Glutamatergic neuron (in vitro differentiated cells): ENCODE results near the gene PELI1. TPM values are rescaled to one million over a fixed set of nuclear protein-coding genes. Genes with fewer than 3 reads are reported as not detected.
"Not testable (repeated sequence)": the region's sequence is repeated elsewhere in the genome, so short reads cannot be mapped to it uniquely, and the experiment has no call there.

Experiments used
- DNase-seq: peaks from one replicate; pipeline ENCODE4 v3.0.0; 2022
- H3K27ac Mint-ChIP-seq: one replicate; pipeline ENCODE4 v1.8.0; 2020; ENCODE audit warnings: mild to moderate bottlenecking, mixed read lengths, inconsistent platforms; ENCODE audit not compliant: unreplicated experiment
- H3K27me3 Mint-ChIP-seq: one replicate; pipeline ENCODE4 v1.8.0; 2020; ENCODE audit warnings: mild to moderate bottlenecking, moderate library complexity, mixed read lengths, inconsistent platforms; ENCODE audit not compliant: unreplicated experiment
- H3K36me3 Mint-ChIP-seq: one replicate; pipeline ENCODE4 v1.8.0; 2020; ENCODE audit warnings: mild to moderate bottlenecking, mixed read lengths, inconsistent platforms; ENCODE audit not compliant: unreplicated experiment
- H3K4me1 Mint-ChIP-seq: one replicate; pipeline ENCODE4 v1.8.0; 2020; ENCODE audit warnings: mild to moderate bottlenecking, low read depth, mixed read lengths, inconsistent platforms; ENCODE audit not compliant: unreplicated experiment
- H3K4me3 Mint-ChIP-seq: one replicate; pipeline ENCODE4 v1.8.0; 2020; ENCODE audit warnings: mild to moderate bottlenecking, mixed read lengths, inconsistent platforms; ENCODE audit not compliant: unreplicated experiment
- H3K9me3 Mint-ChIP-seq: one replicate; pipeline ENCODE4 v1.8.0; 2020; ENCODE audit warnings: mild to moderate bottlenecking, moderate library complexity, mixed read lengths, inconsistent platforms; ENCODE audit not compliant: unreplicated experiment
- CTCF ChIP-seq: fragments of 200-600 bp; sonication (generic); IDR thresholded peaks from one replicate; pipeline ENCODE4 v1.5.0; 2021; ENCODE audit not compliant: partially characterized antibody, unreplicated experiment
- total RNA-seq: library from RNA; stranded (reverse); fragmentation: NEBNext Ultra II Directional; extraction: Animal tissue kit (Norgen Biotek cat#: 25700); gene quantifications from one replicate; pipeline ENCODE4 v1.2.1, GENCODE V29; 2021; ENCODE audit not compliant: unreplicated experiment

Gene PELI1
- total RNA-seq, 1 donor from 2014 or later, result 58.2 TPM

GRCh38 chr2:64106481-64106880 is 37.7 kb downstream of the PELI1 start:
- DNase-seq, result no peak
- Mint-ChIP-seq H3K4me3 (no peak overlapping the region), H3K27me3 (no peaks in the 10 kb centered on the region), H3K4me1 (no peaks in the 10 kb centered on the region), H3K27ac (no peak overlapping the region), H3K9me3 (peaks cover 2% of the 10 kb centered on the region), H3K36me3 (no peaks in the 10 kb centered on the region)
- no peak for TF ChIP-seq CTCF

- TF ChIP-seq CTCF, result no peak
- Mint-ChIP-seq H3K27me3 (no peaks in the 10 kb centered on the region), H3K4me1 (peaks cover 5% of the 10 kb centered on the region), H3K36me3 (no peaks in the 10 kb centered on the region), H3K9me3 (peaks cover 2% of the 10 kb centered on the region), H3K27ac (no peak overlapping the region), H3K4me3 (no peak overlapping the region)
- no peak for DNase-seq
Measured at GRCh38 chr2:64105670-64106461, 38.4 kb downstream of the PELI1 start.

GRCh38 chr2:64104933-64105332 is 39.3 kb downstream of the PELI1 start:
- Mint-ChIP-seq H3K9me3 (peaks cover 4% of the 10 kb centered on the region), H3K36me3 (no peaks in the 10 kb centered on the region), H3K27ac (no peak overlapping the region), H3K27me3 (no peaks in the 10 kb centered on the region), H3K4me1 (peaks cover 6% of the 10 kb centered on the region), H3K4me3 (no peak overlapping the region)
- no peak for TF ChIP-seq CTCF
- DNase-seq, result no peak

- not testable (repeated sequence) for H3K9me3 Mint-ChIP-seq, H3K27ac Mint-ChIP-seq, H3K36me3 Mint-ChIP-seq, H3K27me3 Mint-ChIP-seq, DNase-seq, H3K4me1 Mint-ChIP-seq, H3K4me3 Mint-ChIP-seq
Measured at GRCh38 chr2:64102736-64103135, 41.5 kb downstream of the PELI1 start.

- peaks cover 9% of the 10 kb centered on the region for H3K4me1 Mint-ChIP-seq
- H3K36me3 Mint-ChIP-seq, result peaks cover 5% of the 10 kb centered on the region
- H3K9me3 Mint-ChIP-seq, result peaks cover 2% of the 10 kb centered on the region
- H3K27ac Mint-ChIP-seq, result no peak overlapping the region
- H3K4me3 Mint-ChIP-seq, result no peak overlapping the region
- DNase-seq, result no peak
- TF ChIP-seq CTCF, result no peak
- no peaks in the 10 kb centered on the region for H3K27me3 Mint-ChIP-seq
Measured at GRCh38 chr2:64101141-64101591, 43.1 kb downstream of the PELI1 start.

GRCh38 chr2:64100584-64100983 is 43.6 kb downstream of the PELI1 start:
- not testable (repeated sequence) for H3K9me3 Mint-ChIP-seq, H3K27me3 Mint-ChIP-seq, H3K36me3 Mint-ChIP-seq, DNase-seq, H3K27ac Mint-ChIP-seq, H3K4me3 Mint-ChIP-seq
- peaks cover 12% of the 10 kb centered on the region for H3K4me1 Mint-ChIP-seq
